H1 (cell line): ENCODE results near the gene KPNA6. TPM values are rescaled to one million over a fixed set of nuclear protein-coding genes. Genes with fewer than 3 reads are reported as not detected.

Source experiments
- CBX5 ChIP-seq: fragments of 300-800, 300-1000 bp; sonication (generic); IDR thresholded peaks from 2 replicates; pipeline ENCODE4 v1.7.1; 2016; ENCODE audit warnings: antibody characterized with exemption, low read length, low read depth
- CTBP2 ChIP-seq: IDR thresholded peaks from 2 replicates; pipeline ENCODE4 v1.7.0; 2011; ENCODE audit warnings: borderline replicate concordance, mild to moderate bottlenecking, moderate library complexity, mixed read lengths, low read length; ENCODE audit not compliant: insufficient read depth, insufficient read length
- KDM1A ChIP-seq: fragments of 200-600, 300-600 bp; sonication (generic); IDR thresholded peaks from 2 replicates; pipeline ENCODE4 v1.7.1; 2016; ENCODE audit warnings: mild to moderate bottlenecking, low read length, borderline replicate concordance
- KDM4A ChIP-seq: IDR thresholded peaks from one replicate; pipeline ENCODE4 v1.7.1; 2012; ENCODE audit warnings: low read depth, mild to moderate bottlenecking, moderate library complexity, low read length, inconsistent platforms; ENCODE audit not compliant: severe bottlenecking
- YY1 ChIP-seq: IDR thresholded peaks from 2 replicates; pipeline ENCODE4 v1.6.1; 2011; ENCODE audit warnings: low read depth, mild to moderate bottlenecking, low read length
- polyA plus RNA-seq, 7 experiments: library from polyadenylated mRNA; depleted of rRNA in 3 of 7; stranded (reverse) in 5 of 7; unstranded in 2 of 7; fragments of >200 nt in 5 of 7; fragments of 200-250 nt in 2 of 7; gene quantifications; 1 replicate in 5 of 7; 2 replicates in 1 of 7; 4 replicates in 1 of 7; pipeline versions ENCODE4 v1.2.1 to v1.2.3, GENCODE V29; 2011 to 2013; ENCODE audit warnings: missing spikeins in 2 of 7, mixed read lengths in 2 of 7
- total RNA-seq: library from RNA; stranded (reverse); fragmentation: NEBNext Ultra II Directional; extraction: Animal tissue kit (Norgen Biotek cat#: 25700); gene quantifications from 2 replicates; pipeline ENCODE4 v1.2.1, GENCODE V29; 2021

KPNA6 gene
- total and polyA plus RNA-seq, 2 of the 8 experiments (the other 6 are each of a cell fraction or from before 2014, with no cell fraction given): 24.2 to 120 TPM

DNA sequence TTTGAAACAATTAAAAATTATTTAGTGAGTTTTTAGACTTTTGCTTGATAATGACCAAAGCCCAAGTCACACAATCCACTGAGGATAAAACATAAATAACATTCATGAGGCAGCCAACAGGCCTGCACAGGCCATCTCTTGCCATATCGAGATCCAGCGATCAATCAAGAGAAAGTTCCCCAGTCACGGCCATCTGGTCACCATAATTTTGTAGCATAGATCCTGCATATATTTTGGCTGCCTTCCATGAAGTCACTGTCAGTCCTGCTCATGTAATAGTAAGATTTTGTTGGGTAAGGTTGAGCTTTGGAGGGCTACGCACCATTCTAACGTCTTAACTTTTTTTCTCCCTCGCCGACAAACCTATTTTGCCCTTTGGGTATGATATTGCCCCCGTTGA lies 17.5 kb downstream of the KPNA6 start (continued):
- TF ChIP-seq YY1: no peak
- no peak for TF ChIP-seq KDM4A
- TF ChIP-seq CBX5: no peak
- TF ChIP-seq CTBP2: no peak
- no peak for TF ChIP-seq KDM1A
